GM21529 (cell line): ENCODE data around the gene ADGRL2.

ENCODE experiments used
- ATAC-seq: cut with Tn5 transposase; IDR thresholded peaks from one replicate; pipeline ENCODE4 v1.9.1; 2021; ENCODE audit not compliant: unreplicated experiment

Gene ADGRL2

DNA sequence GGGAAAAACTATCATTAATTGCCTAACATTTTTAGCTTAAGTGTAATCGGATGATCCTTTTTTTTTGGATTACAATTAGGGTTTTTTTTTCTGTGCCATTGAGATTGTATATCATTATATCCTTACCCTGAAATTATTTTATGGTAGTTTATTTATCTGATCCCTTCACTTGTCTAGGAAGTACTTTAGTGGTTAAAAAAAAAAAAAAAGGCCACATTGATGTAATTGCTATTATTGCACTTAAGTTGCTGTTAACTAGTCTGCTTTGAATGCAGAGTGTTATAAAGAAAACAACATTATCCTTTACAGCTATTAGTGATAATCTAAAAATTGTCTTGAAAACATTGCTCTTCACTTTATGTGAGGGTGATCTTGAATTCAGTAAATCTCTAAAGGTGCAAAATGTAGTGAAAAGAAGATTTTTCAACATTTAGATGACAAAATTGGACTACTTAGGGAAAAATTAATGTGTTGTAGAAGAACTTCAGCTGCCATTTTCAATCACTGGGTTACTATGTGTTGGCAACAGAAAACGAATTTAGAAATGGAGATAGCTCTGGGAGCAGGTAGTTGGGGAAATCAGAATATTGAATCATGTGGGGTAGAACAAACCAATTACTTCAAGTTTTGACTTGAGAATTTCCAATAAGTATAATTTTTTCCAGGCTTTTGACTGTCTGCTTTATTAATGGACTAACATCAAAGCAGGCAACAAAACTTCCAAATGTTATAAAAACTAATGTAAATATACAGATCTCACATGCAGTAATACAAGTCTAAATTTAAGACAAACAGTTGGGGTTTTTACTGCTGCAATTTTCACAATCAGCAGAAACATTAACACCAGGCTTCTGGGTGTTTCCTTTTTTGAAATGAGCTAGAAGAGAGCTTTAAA, 5.0 kb downstream of the ADGRL2 start:
- ATAC-seq: no peak

DNA sequence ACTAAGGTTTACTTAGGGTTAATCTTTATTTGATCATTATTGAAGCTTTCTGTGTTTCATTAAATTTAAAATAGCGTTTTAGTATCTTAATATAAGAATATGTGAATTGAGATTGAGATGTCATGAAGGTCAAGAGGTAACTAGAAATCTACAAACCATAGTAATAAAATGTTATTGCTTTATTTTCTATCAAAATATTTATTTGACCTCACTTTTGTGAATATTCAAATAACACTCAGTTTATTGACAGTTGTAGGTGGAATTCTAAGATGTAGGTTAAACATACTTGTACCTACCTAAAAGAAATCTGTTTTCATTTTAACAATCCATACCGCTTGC, 5.7 kb downstream of the ADGRL2 start:
- ATAC-seq: no peak

DNA sequence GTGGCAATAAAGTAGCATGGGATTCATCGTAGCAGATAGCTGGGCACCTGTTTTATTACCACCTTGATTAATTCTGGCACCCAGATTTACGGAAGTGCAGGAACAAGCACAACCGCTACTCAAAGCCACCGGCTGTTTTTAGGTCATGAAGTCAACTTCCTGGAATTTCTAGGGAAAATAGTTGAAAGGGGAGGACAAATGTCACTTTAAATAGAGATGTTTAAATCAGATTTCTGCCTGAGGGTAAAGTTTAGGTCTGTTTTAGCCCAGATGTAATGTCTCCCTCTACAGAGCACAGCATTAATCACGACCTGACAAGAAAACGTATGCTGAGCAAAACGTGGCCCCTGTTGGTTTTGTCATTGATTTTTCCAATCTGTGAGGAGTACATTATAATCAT, 8.0 kb downstream of the ADGRL2 start:
- no peak for ATAC-seq

DNA sequence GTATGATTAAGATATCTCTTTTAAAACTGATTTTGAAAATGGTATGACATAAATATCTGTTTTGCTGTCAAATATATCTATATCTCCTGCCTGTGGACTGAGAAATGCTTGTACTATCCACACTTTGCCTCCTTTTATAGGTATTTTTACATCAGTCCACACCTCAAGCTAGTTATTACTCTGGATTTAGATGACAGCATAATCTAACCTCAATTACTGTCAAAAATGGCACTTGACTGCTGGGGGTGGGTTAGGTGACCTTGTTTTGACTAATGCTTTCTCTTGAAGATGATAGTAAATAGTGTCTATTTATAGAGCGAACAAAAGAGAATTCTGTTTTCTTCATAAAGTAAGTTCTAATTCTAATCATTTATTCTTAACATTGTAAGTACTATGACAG, 9.1 kb downstream of the ADGRL2 start:
- ATAC-seq: no peak

DNA sequence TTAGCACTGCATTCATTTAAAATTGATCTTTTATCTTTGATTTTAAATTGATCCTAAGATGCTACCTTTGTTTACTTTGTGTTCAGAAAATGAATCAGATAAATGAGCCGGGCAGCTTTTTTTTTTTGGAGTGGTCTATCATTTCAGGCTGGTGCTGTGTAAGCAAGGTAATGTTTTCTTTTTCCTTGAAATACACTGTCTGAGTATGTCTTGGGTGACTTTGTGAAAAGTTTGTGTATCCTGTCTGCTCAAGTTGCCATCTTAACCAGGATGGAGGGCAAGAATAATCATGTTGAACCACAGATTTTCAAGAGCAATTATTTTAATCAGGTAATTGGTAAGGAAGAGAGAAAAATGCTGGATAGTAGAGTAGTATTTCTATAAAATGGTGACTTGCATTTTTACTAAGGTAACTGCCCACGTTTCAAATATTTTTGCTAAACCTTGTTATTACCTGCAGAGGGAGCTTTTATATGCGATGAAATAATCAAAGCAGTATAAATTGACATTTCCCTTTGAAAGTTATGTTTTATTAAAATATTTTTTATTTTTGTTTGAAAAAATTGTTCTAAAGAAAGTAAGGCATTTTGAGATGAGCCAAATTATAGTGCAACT, 11.1 kb downstream of the ADGRL2 start:
- ATAC-seq: no peak

DNA sequence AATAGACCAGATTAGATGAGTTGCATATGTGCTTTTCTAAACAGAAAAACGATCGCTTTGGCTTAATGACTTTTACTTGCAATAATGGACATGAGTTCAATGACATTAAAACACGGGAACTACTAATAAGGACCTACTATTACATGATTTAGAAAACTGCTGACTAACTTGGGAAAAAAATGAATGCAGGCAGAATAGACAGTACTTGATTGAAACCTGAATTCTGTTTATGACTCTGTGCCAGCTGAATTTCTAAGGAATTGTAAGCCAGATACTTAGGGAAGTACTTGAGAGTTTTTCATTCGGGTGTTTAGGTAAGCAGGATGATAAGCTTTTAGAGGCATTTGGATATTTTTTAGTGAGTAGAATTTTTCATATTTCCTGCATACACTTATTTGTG, 12.0 kb downstream of the ADGRL2 start:
- no peak for ATAC-seq

DNA sequence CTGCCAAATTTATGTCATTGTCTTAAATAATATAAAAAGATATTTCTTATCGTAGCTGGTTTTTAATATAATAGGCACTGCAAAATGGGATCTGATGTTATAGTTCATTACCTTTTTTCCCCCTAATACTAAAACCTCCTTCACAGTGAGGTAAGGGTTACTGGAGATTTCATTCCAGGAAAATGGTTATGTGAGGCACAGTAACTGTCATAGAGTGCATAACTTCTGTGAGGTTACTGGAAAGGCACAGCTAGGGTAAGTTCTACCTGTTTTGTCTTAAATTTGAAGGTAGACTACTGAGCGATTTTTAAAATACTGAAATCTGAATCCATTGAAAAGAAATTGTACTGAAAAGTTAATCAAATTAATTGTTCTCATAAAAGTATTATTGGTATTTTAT, 13.0 kb downstream of the ADGRL2 start:
- ATAC-seq: no peak

DNA sequence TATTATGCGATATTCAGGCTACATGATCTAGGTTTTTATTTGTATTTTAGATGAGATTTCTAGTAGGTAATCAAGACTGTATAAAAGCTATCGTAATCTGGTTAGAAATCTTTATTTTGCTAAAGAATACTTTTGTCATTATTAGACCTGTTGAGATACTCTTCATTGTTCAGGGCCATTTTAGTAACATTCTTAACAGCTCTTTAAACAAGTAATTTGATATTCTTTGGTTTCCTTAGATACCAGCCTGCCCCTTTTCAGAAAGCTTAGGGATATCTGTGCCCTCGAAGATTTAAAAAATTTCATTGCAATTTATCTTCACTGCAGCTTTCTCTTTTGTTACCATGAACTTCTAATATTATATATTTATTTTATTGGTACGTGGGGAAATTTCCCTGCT, 18.9 kb downstream of the ADGRL2 start:
- no peak for ATAC-seq

DNA sequence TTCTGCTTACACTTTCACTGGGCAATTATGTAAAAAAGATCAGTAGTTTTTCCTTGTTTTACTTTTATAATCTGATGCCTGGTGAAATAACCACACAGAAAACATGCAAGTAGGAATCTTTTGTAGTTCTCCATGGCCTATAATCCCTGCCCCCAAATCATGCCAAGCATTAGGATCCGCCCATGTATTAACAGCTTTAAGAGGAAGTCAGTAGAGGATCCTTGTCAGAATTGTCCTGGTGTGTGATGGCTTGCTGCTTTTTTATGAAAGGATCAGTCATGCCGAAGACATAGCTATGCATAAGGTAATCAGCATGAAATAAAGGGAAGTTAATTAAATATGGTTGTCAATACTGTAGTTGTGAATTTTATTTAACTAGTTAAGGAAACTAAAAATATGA, 20.0 kb downstream of the ADGRL2 start:
- ATAC-seq: no peak

DNA sequence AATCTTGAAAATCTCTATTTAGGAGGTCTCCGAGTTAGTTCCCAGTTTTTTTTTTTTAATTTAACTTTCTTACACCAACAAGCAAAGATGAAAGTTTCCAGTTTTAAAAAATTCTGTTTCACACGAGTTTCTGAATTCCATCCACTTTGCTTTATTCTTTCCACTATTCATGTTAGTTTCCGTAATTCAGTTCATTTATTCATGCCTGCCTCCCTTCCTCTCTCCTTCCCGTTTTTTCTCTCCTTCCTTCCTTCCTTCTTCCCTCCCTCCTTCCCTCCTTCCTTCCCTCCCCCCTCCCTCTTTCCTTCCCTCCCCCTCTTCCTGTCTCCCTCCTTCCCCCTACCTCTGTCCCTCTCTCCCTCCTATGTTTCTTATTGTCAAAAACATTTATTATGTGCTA, 22.3 kb downstream of the ADGRL2 start:
- ATAC-seq: no peak

DNA sequence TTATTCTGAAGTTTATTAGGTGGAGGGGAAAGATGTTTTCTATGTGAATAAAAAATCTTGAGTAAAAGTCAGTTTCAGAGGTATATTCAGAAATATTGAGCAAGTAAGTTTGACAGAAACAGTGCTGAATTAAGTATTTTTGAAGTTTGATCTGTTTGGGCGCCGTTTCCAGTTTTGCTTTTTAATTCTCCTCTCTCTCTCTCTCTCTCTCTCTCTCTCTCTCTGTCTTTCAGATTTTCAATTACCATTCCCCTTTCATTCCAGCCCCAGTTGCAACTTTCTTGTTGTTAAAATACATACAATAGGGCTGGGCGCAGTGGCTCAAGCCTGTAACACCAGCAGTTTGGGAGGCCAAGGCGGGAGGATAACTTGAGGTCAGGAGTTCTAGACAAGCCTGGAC, 24.0 kb downstream of the ADGRL2 start:
- ATAC-seq: no peak

DNA sequence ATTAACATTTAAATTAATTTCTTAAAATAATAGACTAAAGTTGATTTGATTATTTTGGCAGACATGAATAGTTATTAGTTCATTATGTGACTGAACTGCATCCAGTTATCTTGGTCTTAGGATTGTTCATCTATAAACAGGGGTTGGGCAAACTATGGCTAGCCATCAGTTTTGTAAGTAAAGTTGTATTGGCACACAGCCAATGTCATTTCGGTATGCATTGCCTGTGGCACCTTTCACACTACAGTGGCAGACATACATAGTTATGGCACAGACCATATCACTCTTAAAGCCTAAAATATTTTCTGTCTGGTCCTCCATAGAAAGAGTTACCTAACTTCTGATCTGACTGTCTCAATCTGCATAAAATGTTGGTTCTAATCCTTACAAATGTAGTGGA, 27.2 kb downstream of the ADGRL2 start:
- ATAC-seq: no peak

DNA sequence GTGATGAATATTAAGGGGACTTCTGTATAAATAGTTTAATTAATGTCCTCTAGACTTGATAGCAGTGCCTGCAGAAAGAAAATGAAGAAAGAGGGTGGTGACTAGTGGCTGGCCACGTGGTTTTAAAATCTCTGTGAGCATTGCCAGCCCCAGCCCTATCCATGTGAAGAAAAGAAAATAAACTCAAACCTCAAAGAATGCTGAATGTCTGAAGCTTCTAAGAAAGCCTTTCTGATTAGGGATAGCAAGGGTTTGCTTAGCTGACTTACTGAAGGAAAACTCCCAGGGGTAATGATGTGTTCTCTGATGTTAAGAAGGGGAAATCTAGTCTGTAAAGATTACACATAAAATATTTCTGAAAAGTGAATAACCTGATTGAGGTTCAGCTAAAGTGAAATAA, 31.8 kb downstream of the ADGRL2 start:
- ATAC-seq: no peak

DNA sequence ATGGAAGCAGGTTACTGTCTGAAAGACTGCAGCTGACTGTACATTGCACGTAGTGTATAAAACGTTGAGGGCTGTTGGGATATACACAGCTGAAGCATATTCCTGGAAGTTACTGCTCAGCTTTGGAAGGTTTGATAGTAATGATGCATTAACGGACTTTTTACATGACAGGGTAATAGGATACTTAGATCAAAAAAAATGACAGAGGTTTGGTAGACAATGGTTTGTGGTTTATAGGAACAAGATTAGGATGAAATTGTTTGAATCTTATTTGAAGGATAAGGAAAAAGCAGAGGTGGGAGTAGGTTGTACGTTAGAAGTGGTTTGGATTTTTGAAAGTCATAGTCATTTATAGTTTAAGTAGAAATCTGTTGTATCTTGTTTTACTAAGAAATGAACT, 33.0 kb downstream of the ADGRL2 start:
- ATAC-seq: no peak

DNA sequence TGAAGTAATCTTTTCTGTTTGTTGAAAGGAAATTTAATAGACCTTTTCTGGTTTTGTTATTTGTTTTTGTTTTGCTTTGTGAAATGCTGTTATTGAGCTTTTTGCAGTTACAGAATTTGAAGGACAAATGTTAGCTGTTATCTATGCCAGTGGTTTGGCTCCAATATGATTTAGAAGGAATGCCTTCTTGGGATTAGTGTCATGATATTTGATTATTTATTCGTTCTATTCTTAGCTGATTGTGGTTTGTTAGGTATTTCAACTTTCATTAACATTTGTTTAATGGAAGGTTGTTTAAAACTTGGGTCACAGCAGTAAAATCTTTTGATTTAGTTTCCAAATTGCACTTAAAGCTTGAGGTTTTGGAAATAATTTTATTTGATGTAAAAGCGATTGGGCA, 33.5 kb downstream of the ADGRL2 start:
- ATAC-seq: no peak

DNA sequence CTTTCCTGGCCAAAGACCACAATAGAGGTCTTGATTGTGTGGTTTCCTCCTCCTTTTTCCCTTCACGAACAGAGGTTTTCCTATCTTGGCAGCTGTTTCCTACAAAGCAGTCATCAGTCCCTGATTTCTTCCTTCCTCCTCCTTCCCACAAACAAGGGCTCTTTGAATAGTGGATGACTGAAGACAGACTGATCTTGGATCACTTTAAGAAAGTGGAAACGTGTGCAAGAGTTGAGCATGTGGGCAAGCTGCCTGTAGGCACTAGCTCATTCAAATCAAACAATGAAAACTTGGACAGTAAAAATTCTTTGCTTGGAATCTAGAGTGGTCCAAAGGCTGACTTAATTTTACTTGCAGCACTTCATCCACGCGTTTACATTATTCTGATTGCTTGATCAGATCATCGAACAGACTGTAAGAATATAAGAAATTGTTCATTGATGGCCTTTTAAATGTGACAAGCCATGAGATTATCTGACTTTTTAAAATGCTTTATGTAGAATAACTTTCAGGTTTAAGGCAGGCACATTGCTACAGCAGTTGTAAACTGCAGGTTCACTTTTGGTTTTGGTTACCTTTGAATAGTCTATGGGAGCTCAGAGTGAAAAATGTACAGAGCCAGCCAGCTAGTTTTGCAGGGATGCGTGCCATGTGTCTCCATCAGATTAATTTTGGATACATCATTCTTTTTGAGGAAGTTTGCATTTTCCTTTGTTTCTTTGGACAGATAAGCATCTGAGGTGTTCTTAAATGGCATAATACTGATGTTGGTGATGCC, 34.4 kb downstream of the ADGRL2 start:
- no peak for ATAC-seq

DNA sequence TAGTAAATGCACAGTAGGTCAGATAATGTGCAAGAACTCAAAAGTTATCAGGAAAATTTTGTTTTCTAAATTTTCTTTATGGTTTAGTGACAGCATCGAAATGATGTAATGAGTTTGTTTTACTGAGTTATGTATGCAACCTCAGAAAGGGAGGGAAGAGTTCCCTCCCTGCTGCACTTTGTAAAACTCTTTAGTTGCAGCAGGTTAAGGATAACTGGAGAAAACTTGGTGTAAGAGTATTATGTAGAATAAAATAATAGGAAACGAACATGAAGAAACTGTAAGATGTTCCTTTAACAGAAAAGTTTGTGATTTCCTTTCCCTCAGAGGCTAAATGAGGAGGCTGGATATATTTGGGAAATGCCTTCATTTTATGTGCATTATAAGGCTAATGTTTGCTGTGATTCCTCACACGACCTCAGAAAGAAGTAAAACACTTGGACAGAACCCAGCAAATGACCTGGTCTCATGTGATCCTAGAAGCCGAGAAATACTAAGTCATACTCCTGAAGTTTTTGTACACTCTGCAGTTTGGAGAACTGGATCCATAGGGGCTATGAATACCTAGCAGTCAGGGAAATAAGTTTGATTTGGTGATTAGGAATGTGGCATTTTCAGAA, 35.4 kb downstream of the ADGRL2 start:
- ATAC-seq: no peak

DNA sequence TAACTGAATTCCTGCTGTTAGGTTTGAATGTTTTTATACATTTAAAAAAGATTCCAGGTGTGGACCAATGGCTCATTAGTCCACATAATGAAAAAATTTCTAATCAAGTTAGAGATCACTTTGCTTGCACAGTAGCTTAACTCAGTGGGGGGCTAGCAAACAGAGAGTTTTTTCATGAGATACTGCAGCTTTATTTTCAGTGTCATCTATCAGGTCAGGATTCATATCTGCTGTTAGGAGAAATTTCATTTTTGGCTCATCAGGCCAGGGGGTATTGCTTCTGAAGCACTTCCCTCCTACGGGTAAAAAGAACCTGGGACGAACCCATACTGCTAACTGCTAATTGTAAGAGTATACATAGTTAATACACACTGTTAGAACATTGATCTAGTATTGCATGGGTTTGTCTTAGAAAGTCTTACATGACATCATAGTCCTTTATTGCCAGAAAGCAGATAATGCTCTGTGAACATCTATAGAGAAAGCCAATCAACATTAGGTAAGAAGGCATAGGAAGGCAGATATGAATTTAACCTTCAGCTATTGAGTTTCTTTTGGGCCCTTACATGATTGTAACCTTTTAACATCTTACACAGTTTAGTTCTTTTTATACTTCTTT, 38.0 kb downstream of the ADGRL2 start:
- ATAC-seq: no peak

DNA sequence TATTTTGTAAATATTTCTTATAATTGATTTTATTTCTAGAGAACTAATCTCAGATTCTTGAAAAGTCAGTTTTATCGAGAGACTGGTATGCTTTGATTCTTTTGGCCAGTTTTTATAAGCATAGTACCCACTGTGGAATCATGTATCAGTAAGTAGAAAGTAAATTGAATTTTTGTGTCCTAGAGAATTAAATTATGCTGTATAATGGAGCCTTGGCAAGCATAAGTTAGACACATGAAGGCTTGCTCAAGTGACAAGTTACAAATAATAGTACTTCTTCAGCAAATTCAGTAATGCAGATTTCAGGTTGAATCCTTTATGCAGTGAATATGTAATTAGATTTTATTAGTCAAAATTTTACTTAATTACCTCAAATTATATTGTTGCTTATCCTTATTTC, 40.1 kb downstream of the ADGRL2 start:
- no peak for ATAC-seq

DNA sequence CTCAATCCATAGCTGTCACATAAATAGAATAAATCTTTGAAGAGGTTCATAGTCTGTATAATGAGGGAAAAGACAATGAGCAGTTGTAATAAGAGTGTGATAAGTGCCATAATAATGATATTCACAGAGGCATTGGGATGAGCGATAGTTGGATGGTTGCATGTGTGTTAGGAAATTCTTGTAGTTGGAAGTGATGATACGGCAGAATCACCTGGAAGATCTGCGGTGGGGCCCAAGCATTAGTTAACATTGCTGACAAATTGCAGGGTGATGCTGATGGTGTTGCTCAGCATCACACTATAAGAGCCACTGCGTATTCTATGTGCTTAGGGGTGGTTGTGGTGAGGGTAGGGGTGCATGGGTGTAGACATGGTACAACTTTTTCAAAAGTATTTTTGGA, 41.1 kb downstream of the ADGRL2 start:
- no peak for ATAC-seq

DNA sequence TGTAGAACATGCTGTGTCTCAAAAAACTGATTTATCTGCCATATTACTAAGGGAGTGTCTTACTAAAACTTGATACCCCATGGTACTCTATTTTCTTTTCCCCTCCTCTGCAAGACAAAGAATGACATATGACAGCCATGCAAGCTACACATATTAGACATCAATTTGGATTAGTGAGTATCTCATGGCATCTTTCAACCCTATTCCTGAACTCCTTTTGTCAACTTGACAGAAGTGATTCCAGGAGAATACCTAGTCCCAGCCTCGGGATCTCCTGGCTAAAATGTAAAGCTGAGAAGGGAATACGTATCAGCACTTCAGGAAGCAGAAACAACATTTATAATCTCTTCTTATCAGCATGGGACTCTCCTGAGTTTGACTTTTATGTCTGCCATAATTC, 43.7 kb downstream of the ADGRL2 start:
- ATAC-seq: no peak
